IPS DF 6.9 (cell line): Measurements from ENCODE around the gene C4BPB.

ENCODE experiments used
- DNase-seq: peaks from one replicate; pipeline ENCODE4 v3.0.0-alpha.2; 2013; ENCODE audit warnings: low read depth, low spot score
- H3K27ac ChIP-seq: one replicate; pipeline ENCODE4 v1.5.1; 2013; ENCODE audit warnings: low read length, control low read depth
- H3K27me3 ChIP-seq: 2 replicates; pipeline ENCODE4 v1.6.1; 2013; ENCODE audit warnings: mild to moderate bottlenecking, low read length; ENCODE audit not compliant: control insufficient read depth, insufficient read depth
- H3K36me3 ChIP-seq: 2 replicates; pipeline ENCODE4 v1.6.1; 2013; ENCODE audit warnings: low read length; ENCODE audit not compliant: control insufficient read depth, insufficient read depth
- H3K4me1 ChIP-seq: 2 replicates; pipeline ENCODE4 v1.6.1; 2013; ENCODE audit warnings: low read length; ENCODE audit not compliant: control insufficient read depth, insufficient read depth
- H3K4me3 ChIP-seq: 2 replicates; pipeline ENCODE4 v1.5.1; 2013; ENCODE audit warnings: mild to moderate bottlenecking, low read length
- H3K9me3 ChIP-seq: 2 replicates; pipeline ENCODE4 v1.6.1; 2013; ENCODE audit warnings: low read length, inconsistent platforms; ENCODE audit not compliant: control insufficient read depth, insufficient read depth
- WGBS: extraction: QIAGEN DNeasy Blood & Tissue Kit; methylation state at CpG from one replicate; pipeline ENCODE4 v1.1.7; 2013; ENCODE audit warnings: mixed read lengths, missing lambda C conversion rate; ENCODE audit not compliant: insufficient read length, insufficient coverage; 5-methylcytosine and 5-hydroxymethylcytosine counted together

The C4BPB gene

GRCh38 chr1:207073906-207074820 is 14.5 kb upstream of the C4BPB start:
- WGBS, result no CpG with 5 or more reads among the region's 4 CpGs

GRCh38 chr1:207076181-207076955 is 12.3 kb upstream of the C4BPB start:
- DNase-seq, result no peak
- Histone ChIP-seq H3K9me3 (no peaks in the 10 kb centered on the region), H3K4me3 (no peak overlapping the region), H3K27ac (no peak overlapping the region), H3K36me3 (no peaks in the 10 kb centered on the region; the same call in 1 of the 2 replicates), H3K4me1 (no peaks in the 10 kb centered on the region; the same call in 1 of the 2 replicates), H3K27me3 (no peaks in the 10 kb centered on the region)
- WGBS, result no CpG with 5 or more reads among the region's 5 CpGs

More at GRCh38 chr1:207073906-207074820, 14.5 kb upstream of the C4BPB start:
- H3K4me1 ChIP-seq, result no peaks in the 10 kb centered on the region; the same call in 1 of the 2 replicates
- H3K4me3 ChIP-seq, result no peak overlapping the region
- H3K36me3 ChIP-seq, result peaks cover 1% of the 10 kb centered on the region
- DNase-seq, result no peak
- H3K27ac ChIP-seq, result no peak overlapping the region
- H3K27me3 ChIP-seq, result no peaks in the 10 kb centered on the region
- H3K9me3 ChIP-seq, result no peaks in the 10 kb centered on the region

- Histone ChIP-seq H3K4me3 (no peak overlapping the region), H3K27ac (no peak overlapping the region), H3K4me1 (no peaks in the 10 kb centered on the region; the same call in 1 of the 2 replicates), H3K27me3 (no peaks in the 10 kb centered on the region), H3K36me3 (no peaks in the 10 kb centered on the region; the same call in 1 of the 2 replicates), H3K9me3 (no peaks in the 10 kb centered on the region)
- no peak for DNase-seq
- no CpG with 5 or more reads among the region's 1 CpG for WGBS
Measured at GRCh38 chr1:207077012-207077411, 11.6 kb upstream of the C4BPB start.

GRCh38 chr1:207077470-207078377 is 10.9 kb upstream of the C4BPB start:
- Histone ChIP-seq H3K4me3 (no peak overlapping the region), H3K27me3 (no peaks in the 10 kb centered on the region), H3K4me1 (no peaks in the 10 kb centered on the region; the same call in 1 of the 2 replicates), H3K36me3 (no peaks in the 10 kb centered on the region), H3K9me3 (no peaks in the 10 kb centered on the region), H3K27ac (no peak overlapping the region)
- WGBS, result 100% methylated on average over 1 of the region's 6 CpGs
- no peak for DNase-seq

GRCh38 chr1:207078578-207079132 is 10.0 kb upstream of the C4BPB start:
- Histone ChIP-seq H3K4me3 (no peak overlapping the region), H3K36me3 (no peaks in the 10 kb centered on the region), H3K4me1 (no peaks in the 10 kb centered on the region; the same call in 1 of the 2 replicates), H3K27ac (no peak overlapping the region), H3K27me3 (no peaks in the 10 kb centered on the region), H3K9me3 (no peaks in the 10 kb centered on the region)
- no CpG with 5 or more reads among the region's 11 CpGs for WGBS
- no peak for DNase-seq

- no peak for DNase-seq
- Histone ChIP-seq H3K9me3 (no peaks in the 10 kb centered on the region), H3K4me3 (no peak overlapping the region), H3K4me1 (no peaks in the 10 kb centered on the region; the same call in 1 of the 2 replicates), H3K27ac (no peak overlapping the region), H3K27me3 (no peaks in the 10 kb centered on the region), H3K36me3 (no peaks in the 10 kb centered on the region)
- WGBS, result no CpG with 5 or more reads among the region's 6 CpGs
Measured at GRCh38 chr1:207079706-207080241, 8.9 kb upstream of the C4BPB start.

- no peak for DNase-seq
- Histone ChIP-seq H3K4me3 (no peak overlapping the region), H3K27ac (no peak overlapping the region), H3K9me3 (no peaks in the 10 kb centered on the region), H3K36me3 (no peaks in the 10 kb centered on the region), H3K27me3 (no peaks in the 10 kb centered on the region), H3K4me1 (peaks cover 1% of the 10 kb centered on the region)
- WGBS, result no CpG with 5 or more reads among the region's 2 CpGs
Measured at GRCh38 chr1:207081088-207081487, 7.6 kb upstream of the C4BPB start.

- WGBS, result no CpG with 5 or more reads among the region's 2 CpGs
- DNase-seq, result no peak
- H3K4me1 ChIP-seq, result peaks cover 1% of the 10 kb centered on the region
- H3K4me3 ChIP-seq, result no peak overlapping the region
- H3K27me3 ChIP-seq, result no peaks in the 10 kb centered on the region
- no peaks in the 10 kb centered on the region for H3K9me3 ChIP-seq
- H3K36me3 ChIP-seq, result no peaks in the 10 kb centered on the region
- no peak overlapping the region for H3K27ac ChIP-seq
Measured at GRCh38 chr1:207081806-207082205, 6.9 kb upstream of the C4BPB start.

GRCh38 chr1:207084232-207084631 is 4.4 kb upstream of the C4BPB start:
- H3K4me1 ChIP-seq, result peaks cover 1% of the 10 kb centered on the region
- no CpG with 5 or more reads among the region's 2 CpGs for WGBS
- no peak overlapping the region for H3K4me3 ChIP-seq
- no peak overlapping the region for H3K27ac ChIP-seq
- no peaks in the 10 kb centered on the region for H3K36me3 ChIP-seq
- H3K9me3 ChIP-seq, result no peaks in the 10 kb centered on the region
- no peaks in the 10 kb centered on the region for H3K27me3 ChIP-seq
- DNase-seq, result no peak
